Measurements from ENCODE around the gene LARP1.
"Not testable (repeated sequence)": the region's sequence is repeated elsewhere in the genome, so short reads cannot be mapped to it uniquely, and the experiment has no call there.

LARP1 gene

DNA sequence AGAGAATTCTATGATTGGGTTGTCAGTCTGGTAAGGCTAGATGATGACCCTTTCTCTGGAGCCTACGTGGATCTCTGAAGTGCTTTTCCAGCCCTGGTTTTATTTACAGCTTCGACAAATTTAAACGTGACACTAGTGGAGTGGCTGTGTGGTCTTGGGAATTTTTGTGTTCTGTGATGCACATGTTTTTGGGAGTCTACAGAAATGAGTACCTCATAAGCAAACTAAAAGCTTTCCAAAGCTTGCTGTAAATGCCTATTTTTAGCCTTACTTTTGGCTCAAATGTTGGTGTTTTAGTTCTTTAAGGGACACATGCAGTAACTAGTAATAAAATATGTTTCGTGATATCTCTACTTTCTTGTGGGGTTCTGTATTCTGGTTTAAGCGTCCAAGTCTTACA lies 3.3 kb downstream of the LARP1 start:
- H3K27ac ChIP-seq, result no peak overlapping the region
- H3K27me3 ChIP-seq (ENCODE audit: control insufficient read depth, insufficient read depth, low read length), result no peaks in the 10 kb centered on the region
- H3K36me3 ChIP-seq (ENCODE audit: control insufficient read depth, insufficient read depth, low read length), result no peaks in the 10 kb centered on the region
- H3K4me1 ChIP-seq, result peaks cover 29% of the 10 kb centered on the region
- no peak overlapping the region for H2AFZ ChIP-seq
- TF ChIP-seq, protein P1, sequence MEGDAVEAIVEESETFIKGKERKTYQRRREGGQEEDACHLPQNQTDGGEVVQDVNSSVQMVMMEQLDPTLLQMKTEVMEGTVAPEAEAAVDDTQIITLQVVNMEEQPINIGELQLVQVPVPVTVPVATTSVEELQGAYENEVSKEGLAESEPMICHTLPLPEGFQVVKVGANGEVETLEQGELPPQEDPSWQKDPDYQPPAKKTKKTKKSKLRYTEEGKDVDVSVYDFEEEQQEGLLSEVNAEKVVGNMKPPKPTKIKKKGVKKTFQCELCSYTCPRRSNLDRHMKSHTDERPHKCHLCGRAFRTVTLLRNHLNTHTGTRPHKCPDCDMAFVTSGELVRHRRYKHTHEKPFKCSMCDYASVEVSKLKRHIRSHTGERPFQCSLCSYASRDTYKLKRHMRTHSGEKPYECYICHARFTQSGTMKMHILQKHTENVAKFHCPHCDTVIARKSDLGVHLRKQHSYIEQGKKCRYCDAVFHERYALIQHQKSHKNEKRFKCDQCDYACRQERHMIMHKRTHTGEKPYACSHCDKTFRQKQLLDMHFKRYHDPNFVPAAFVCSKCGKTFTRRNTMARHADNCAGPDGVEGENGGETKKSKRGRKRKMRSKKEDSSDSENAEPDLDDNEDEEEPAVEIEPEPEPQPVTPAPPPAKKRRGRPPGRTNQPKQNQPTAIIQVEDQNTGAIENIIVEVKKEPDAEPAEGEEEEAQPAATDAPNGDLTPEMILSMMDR (IDR thresholded peaks at IDR 0.05), result no peak
- H3K4me3 ChIP-seq (ENCODE audit: low read depth, low read length), result peak overlapping the region; percentile 48
- H3K79me2 ChIP-seq, result peaks cover 63% of the 10 kb centered on the region
- H3K4me2 ChIP-seq (ENCODE audit: low read length), result peak overlapping the region; percentile 63
- no peaks in the 10 kb centered on the region for H3K9me3 ChIP-seq (ENCODE audit: control insufficient read depth, low read length)
- H3K9ac ChIP-seq, result no peak overlapping the region

DNA sequence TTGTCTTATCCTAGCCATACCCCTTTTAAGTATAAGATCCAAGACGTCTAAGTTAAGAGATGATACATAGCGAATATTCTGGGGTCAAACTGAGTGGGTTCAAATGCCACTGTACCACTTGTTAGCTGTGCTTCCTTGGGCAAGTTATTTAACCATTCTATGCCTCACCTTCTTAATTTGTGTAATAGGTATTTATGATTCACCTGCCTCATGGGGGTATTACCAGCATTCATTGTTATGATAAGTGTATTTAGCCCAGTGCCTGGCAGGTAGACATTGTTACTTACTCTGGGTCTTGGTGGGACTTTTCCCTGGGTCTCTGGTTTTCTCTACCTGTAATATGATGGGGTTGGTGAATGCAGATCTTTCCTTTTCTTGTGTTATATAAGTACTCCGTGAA lies 3.8 kb downstream of the LARP1 start:
- peaks cover 24% of the 10 kb centered on the region for H3K4me1 ChIP-seq

DNA sequence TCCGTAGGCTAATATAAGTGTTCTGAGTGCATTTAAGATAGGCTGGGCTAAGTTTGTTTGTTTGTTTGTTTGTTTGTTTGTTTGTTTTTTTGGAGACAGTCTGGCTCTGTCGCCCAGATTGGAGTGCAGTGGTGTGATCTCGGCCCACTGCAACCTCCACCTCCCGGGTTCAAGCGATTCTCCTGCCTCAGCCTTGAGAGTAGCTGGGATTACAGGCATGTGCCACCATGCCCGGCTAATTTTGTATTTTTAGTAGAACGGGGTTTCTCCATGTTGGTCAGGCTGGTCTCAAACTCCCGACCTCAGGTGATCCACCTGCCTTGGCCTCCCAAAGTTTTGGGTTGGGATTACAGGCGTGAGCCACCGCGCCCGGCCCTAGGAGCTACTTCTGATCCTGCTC lies 4.7 kb downstream of the LARP1 start:
- H3K36me3 ChIP-seq (ENCODE audit: control insufficient read depth, insufficient read depth, low read length); H3K9me3 ChIP-seq (ENCODE audit: control insufficient read depth, low read length); H3K9ac ChIP-seq; H2AFZ ChIP-seq; H3K4me2 ChIP-seq (ENCODE audit: low read length); H3K4me3 ChIP-seq (ENCODE audit: low read depth, low read length); H3K27me3 ChIP-seq (ENCODE audit: control insufficient read depth, insufficient read depth, low read length); H3K27ac ChIP-seq: not testable (repeated sequence)
- Histone ChIP-seq H3K4me1 (peaks cover 17% of the 10 kb centered on the region), H3K79me2 (peaks cover 73% of the 10 kb centered on the region)

More for the DNA sequence above, 3.8 kb downstream of the LARP1 start:
- peaks cover 68% of the 10 kb centered on the region for H3K79me2 ChIP-seq
- H3K9me3 ChIP-seq (ENCODE audit: control insufficient read depth, low read length), result no peaks in the 10 kb centered on the region
- no peaks in the 10 kb centered on the region for H3K27me3 ChIP-seq (ENCODE audit: control insufficient read depth, insufficient read depth, low read length)
- H3K36me3 ChIP-seq (ENCODE audit: control insufficient read depth, insufficient read depth, low read length), result no peaks in the 10 kb centered on the region
- no peak overlapping the region for H3K4me2 ChIP-seq (ENCODE audit: low read length)
- no peak overlapping the region for H3K27ac ChIP-seq
- TF ChIP-seq, protein P1 (IDR thresholded peaks at IDR 0.05), result no peak
- H2AFZ ChIP-seq, result no peak overlapping the region
- H3K9ac ChIP-seq, result no peak overlapping the region
- no peak overlapping the region for H3K4me3 ChIP-seq (ENCODE audit: low read depth, low read length)

DNA sequence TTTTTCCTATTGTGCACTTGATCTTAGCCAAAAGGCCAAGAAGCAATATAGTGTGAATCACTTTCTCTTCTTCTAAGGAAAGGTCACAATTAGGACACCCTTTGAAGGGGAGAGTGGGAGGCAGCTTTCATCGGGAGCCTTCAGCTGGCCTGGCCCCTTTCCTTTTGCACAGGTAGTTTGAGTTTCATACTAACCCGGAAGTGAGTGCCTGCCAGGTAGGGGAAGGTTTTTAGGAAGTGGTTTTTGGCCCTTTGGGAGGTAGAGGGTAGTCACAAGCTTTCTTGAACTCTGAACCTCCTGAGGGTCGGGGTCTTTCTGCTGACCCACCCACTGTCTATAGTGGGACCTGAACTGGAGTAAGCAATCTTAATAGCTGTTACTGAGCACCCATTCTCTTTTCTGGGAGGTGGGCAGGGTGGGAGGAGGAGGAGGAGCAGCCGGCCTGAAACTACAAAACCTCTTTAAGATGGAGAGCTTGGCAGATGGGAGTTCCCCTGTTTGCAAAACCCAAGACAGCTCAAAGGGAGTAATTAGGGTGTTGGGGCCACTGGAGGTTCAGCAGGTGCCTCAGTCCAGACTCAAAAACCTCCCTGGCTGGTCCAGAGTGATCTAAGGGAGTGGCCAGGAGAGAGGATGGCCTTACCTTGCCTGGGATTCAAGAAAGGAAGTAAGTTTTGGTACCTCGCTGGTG lies 6.0 kb downstream of the LARP1 start:
- Histone ChIP-seq H3K27me3 (ENCODE audit: control insufficient read depth, insufficient read depth, low read length) (no peaks in the 10 kb centered on the region), H3K27ac (no peak overlapping the region), H3K36me3 (ENCODE audit: control insufficient read depth, insufficient read depth, low read length) (no peaks in the 10 kb centered on the region), H3K4me2 (ENCODE audit: low read length) (peak overlapping the region; percentile 11), H2AFZ (no peak overlapping the region), H3K79me2 (peaks cover 77% of the 10 kb centered on the region), H3K9ac (no peak overlapping the region), H3K9me3 (ENCODE audit: control insufficient read depth, low read length) (no peaks in the 10 kb centered on the region), H3K4me3 (ENCODE audit: low read depth, low read length) (no peak overlapping the region), H3K4me1 (peaks cover 20% of the 10 kb centered on the region)
- TF ChIP-seq, protein P1 (IDR thresholded peaks at IDR 0.05), result no peak

DNA sequence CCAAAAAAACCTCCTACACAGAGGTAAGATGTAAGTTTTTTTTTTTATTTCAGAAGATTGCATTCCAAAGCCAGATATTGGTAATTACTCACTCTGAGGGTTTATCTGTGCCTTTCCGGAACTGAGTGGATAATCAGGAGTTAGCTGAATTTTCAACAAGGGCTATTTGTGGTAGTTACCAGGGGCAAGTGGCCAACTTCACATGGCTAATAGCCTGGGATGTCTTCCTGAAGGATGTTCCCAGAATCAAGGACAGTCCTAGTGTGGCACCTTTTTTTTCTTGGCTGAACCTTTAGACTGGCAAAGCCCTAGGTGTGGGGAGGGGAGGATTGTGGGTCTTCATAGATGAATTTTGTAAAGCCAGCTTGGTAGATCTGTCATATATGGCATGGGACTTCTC lies 7.1 kb downstream of the LARP1 start:
- no peak overlapping the region for H3K9ac ChIP-seq

More for the DNA sequence above, 7.1 kb downstream of the LARP1 start:
- Histone ChIP-seq H3K4me2 (ENCODE audit: low read length) (no peak overlapping the region), H3K9me3 (ENCODE audit: control insufficient read depth, low read length) (no peaks in the 10 kb centered on the region), H3K27ac (no peak overlapping the region), H3K4me1 (peaks cover 23% of the 10 kb centered on the region), H3K4me3 (ENCODE audit: low read depth, low read length) (no peak overlapping the region), H3K36me3 (ENCODE audit: control insufficient read depth, insufficient read depth, low read length) (no peaks in the 10 kb centered on the region), H3K79me2 (peaks cover 76% of the 10 kb centered on the region), H2AFZ (no peak overlapping the region), H3K27me3 (ENCODE audit: control insufficient read depth, insufficient read depth, low read length) (no peaks in the 10 kb centered on the region)
- TF ChIP-seq, protein P1 (IDR thresholded peaks at IDR 0.05), result no peak

Data from parathyroid adenoma (tissue), 2 donors.